ENCODE measurements around the gene CCDC6. TPM values are rescaled to one million over a fixed set of nuclear protein-coding genes. Genes with fewer than 3 reads are reported as not detected.

The CCDC6 gene
- total and polyA plus RNA-seq, 2 of the 8 experiments (the other 6 are each of a cell fraction or from before 2014, with no cell fraction given) = 42.2 to 74.4 TPM

- WGBS, 2 experiments (ENCODE audit: extremely low coverage in 1 of 2, insufficient coverage in 1 of 2, insufficient read length in 1 of 2, insufficient replicate concordance in 2 of 2, low coverage in 1 of 2, low lambda C conversion rate in 2 of 2, missing lambda C conversion rate in 1 of 2) = 61% methylated on average over 1 of the region's 1 CpG; no CpG with 5 or more reads in 1 of the 2 experiments
- TF ChIP-seq HDAC6 (IDR thresholded peaks at IDR 0.05; ENCODE audit: low read depth, low read length) = no peak
- no peak for TF ChIP-seq SP1 (IDR thresholded peaks at IDR 0.05; ENCODE audit: low read depth, low read length)
- TF ChIP-seq ATF3 (IDR thresholded peaks at IDR 0.05; ENCODE audit: insufficient read depth, low read depth, low read length) = no peak
Observed at GRCh38 chr10:59937720-59938119, 31.4 kb upstream of the CCDC6 start.

More at GRCh38 chr10:59937720-59938119, 31.4 kb upstream of the CCDC6 start:
- Histone ChIP-seq H4K8ac (ENCODE audit: extremely low read depth, insufficient read depth, low read length) (no peak overlapping the region), H4K20me1 (replicated peaks in 1 of 2; ENCODE audit: control insufficient read depth in 1 of 2, insufficient read depth in 2 of 2, low read length in 2 of 2) (no peaks in the 10 kb centered on the region), H2AFZ (ENCODE audit: low read length) (no peak overlapping the region), H3K9ac (replicated peaks in 1 of 4; ENCODE audit: extremely low read depth in 1 of 4, low read depth in 3 of 4, low read length in 3 of 4) (no peak overlapping the region), H3K27ac (ENCODE audit: low read depth, low read length) (no peak overlapping the region), H2BK5ac (ENCODE audit: low read depth, low read length) (no peak overlapping the region), H2BK20ac (ENCODE audit: low read length) (no peak overlapping the region), H4K5ac (ENCODE audit: insufficient read length, low read depth, low read length) (no peak overlapping the region), H4K91ac (replicated peaks; ENCODE audit: insufficient read length, low read length) (no peak overlapping the region), H3K9me3 (ENCODE audit: insufficient read depth in 2 of 2, low read depth in 1 of 2, low read length in 1 of 2) (no peaks in the 10 kb centered on the region), H2BK15ac (ENCODE audit: low read length) (no peak overlapping the region), H2BK12ac (ENCODE audit: low read depth, low read length) (no peak overlapping the region), H3K18ac (ENCODE audit: extremely low read depth, low read length) (no peak overlapping the region), H3K14ac (ENCODE audit: insufficient read length) (no peak overlapping the region), H3K79me1 (ENCODE audit: low read depth, low read length) (no peaks in the 10 kb centered on the region), H3K36me3 (ENCODE audit: control insufficient read depth in 2 of 4, insufficient read depth in 4 of 4, low read length in 3 of 4) (no peaks in the 10 kb centered on the region), H3K56ac (replicated peaks; ENCODE audit: insufficient read length, low read depth, low read length) (no peak overlapping the region), H3K79me2 (ENCODE audit: control insufficient read depth in 1 of 2, insufficient read depth in 2 of 2, low read length in 2 of 2) (no peaks in the 10 kb centered on the region), H3K4me1 (replicated peaks in 1 of 4; ENCODE audit: control insufficient read depth in 3 of 4, insufficient read depth in 4 of 4, low read length in 3 of 4) (peaks cover 0 to 7% (median 0%) of the 10 kb centered on the region in 4 experiments; a peak in 1 of 7 replicates), H3K27me3 (replicated peaks in 1 of 4; ENCODE audit: control insufficient read depth in 3 of 4, extremely low read depth in 1 of 4, insufficient read depth in 3 of 4, low read length in 3 of 4) (no peaks in the 10 kb centered on the region), H2AK5ac (ENCODE audit: low read depth, low read length) (no peak overlapping the region), H3K4me2 (ENCODE audit: insufficient read depth in 1 of 2, low read depth in 2 of 2, low read length in 2 of 2) (no peak overlapping the region), H3K4me3 (ENCODE audit: extremely low read depth in 1 of 4, insufficient read depth in 2 of 4, low read depth in 3 of 4, low read length in 4 of 4) (no peak overlapping the region), H2BK120ac (replicated peaks; ENCODE audit: low read depth, low read length) (no peak overlapping the region), H3K23me2 (ENCODE audit: low read depth, low read length) (no peaks in the 10 kb centered on the region), H3K23ac (ENCODE audit: insufficient read length) (peak overlapping the region; percentile 65), H3K4ac (replicated peaks; ENCODE audit: insufficient read length, low read depth, low read length) (no peak overlapping the region)
- ChIA-PET CTCF (ENCODE audit: partially characterized antibody) (interaction anchor here (0.7 kb wide), 1 partner anchor 33 kb away, joined by 3 read pairs; no protein-coding TSS in a partner anchor), POLR2A (ENCODE audit: partially characterized antibody) (interaction anchor here (1.7 kb wide), 1 partner anchor 30 kb away, joined by 4 read pairs; no protein-coding TSS in a partner anchor)
- DNase-seq (ENCODE audit: low read depth in 1 of 2, low spot score in 2 of 2) (no peak), FAIRE-seq (no peak)

Measured in H1 (cell line).